GM21390 (cell line): ENCODE results near the gene PASK.

Source experiments
- ATAC-seq: cut with Tn5 transposase; IDR thresholded peaks from one replicate; pipeline ENCODE4 v1.9.1; 2021; ENCODE audit not compliant: unreplicated experiment

The PASK gene

DNA sequence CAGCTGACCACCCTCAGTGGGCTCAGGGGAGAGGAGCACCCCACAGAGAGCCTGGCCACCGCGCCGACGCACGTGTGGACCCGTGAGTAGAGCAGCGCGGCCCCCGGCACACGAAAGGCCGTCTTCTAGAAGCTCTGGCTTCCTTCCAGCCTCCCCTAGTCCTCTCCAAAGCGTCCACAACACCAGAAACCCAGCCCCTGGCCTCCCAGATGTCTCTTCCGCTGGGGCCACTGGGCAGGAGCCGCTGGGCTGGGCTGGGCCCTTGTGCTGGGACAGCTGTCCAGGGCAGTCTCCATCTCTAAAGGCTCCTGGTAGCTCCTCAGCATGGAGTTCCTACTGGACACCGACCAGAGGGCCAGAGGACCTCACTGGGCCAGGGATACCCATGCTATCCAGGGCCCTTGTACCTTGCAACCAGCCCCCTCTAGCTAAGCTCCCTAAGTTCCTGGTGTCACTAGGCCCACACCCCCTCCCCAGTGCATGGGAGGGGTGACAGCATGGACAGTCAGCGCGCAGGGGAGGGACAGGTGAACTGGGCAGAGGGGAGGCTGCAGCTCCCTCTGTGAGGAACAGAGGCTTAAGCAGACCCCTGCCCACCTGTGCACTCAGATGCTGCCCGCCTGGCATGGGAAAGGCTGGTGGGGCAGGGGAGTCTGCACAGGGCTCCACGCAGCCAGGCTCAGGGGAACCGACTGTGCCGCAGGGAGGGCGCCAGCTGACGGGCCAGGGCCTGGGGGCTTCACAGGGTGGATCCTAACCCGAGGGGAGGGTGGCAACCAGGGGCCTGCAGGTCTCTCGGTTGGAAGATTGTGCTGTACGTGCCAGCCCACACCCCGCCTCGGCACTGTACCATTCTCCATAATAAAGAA lies 80.1 kb downstream of the PASK start:
- no peak for ATAC-seq

- ATAC-seq: no peak
Measured at GRCh38 chr2:241068136-241068941, 80.9 kb downstream of the PASK start.

- no peak for ATAC-seq
Measured at GRCh38 chr2:241067501-241068135, 81.7 kb downstream of the PASK start.

- no peak for ATAC-seq
Measured at GRCh38 chr2:241066893-241067341, 82.4 kb downstream of the PASK start.

DNA sequence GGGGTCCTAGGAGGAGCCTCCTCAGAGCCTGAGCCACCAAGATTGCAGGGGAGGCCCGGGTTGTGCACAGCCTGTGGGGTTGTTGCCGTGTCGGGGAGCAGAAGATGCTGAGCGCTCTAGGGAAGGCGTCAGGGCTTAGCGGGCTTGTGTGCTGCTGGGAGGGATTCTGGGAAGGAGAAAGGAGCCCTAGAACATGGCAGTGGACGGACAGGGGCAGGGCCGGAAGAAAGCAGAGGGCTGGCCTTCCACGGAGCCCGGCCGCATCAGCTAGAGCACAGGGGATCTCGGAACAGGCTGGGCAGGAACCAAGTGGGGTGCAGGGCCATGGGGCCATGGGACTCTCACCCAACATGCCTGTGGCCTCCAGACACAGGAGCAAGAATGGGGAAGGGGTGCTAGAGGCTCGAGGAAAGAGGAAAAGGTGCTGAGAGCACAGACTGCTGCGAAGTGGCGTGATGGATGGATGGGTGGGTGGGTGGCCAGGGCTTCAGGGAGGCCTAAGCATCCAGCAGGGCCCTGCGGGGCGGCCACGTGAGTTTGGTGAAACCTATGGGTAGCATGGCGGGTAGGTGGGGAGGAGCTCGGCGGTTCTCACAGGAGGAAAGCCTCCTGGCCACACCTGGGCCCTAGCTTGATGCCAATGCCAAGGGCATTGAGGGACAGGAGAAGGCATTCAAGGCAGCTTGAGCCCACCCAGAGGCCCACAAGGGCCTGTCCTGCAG lies 82.9 kb downstream of the PASK start:
- ATAC-seq: no peak

DNA sequence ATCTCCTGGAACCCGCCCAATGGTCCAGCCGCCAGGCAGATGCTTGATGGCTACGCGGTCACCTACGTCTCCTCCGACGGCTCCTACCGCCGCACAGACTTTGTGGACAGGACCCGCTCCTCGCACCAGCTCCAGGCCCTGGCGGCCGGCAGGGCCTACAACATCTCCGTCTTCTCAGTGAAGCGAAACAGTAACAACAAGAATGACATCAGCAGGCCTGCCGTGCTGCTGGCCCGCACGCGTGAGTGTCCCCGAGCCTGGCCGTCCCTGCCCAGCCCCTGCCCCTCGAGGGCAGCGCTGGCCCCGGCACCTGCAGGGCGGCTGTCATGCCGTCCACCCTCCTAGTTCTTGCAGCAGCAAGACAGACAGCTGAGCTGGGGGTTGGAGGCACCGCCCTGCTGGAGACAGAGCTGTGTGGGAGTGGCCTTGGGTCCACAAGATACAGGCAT lies 83.9 kb downstream of the PASK start:
- no peak for ATAC-seq

DNA sequence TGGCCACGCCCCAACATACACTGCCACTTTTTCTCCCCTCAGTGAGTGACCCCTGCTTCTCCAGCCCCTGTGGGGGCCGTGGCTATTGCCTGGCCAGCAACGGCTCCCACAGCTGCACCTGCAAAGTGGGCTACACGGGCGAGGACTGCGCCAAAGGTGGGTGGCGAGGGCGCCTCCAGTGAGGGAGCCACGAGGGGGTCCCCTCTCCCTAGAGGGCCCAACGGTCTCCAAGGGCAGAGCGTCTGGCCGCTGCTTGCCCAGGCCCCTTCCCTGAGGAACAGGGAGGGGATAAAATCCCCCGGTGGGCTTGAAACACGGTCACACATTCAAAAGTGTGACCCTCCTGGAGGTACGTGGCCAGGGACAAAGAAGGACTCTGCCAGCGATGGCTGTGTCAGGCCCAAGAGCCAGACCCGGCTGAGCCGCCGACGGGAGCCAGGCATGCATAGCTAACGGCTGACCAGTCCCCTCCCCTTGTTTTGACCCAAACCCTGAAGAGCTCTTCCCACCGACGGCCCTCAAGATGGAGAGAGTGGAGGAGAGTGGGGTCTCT lies 84.4 kb downstream of the PASK start:
- ATAC-seq: no peak

DNA sequence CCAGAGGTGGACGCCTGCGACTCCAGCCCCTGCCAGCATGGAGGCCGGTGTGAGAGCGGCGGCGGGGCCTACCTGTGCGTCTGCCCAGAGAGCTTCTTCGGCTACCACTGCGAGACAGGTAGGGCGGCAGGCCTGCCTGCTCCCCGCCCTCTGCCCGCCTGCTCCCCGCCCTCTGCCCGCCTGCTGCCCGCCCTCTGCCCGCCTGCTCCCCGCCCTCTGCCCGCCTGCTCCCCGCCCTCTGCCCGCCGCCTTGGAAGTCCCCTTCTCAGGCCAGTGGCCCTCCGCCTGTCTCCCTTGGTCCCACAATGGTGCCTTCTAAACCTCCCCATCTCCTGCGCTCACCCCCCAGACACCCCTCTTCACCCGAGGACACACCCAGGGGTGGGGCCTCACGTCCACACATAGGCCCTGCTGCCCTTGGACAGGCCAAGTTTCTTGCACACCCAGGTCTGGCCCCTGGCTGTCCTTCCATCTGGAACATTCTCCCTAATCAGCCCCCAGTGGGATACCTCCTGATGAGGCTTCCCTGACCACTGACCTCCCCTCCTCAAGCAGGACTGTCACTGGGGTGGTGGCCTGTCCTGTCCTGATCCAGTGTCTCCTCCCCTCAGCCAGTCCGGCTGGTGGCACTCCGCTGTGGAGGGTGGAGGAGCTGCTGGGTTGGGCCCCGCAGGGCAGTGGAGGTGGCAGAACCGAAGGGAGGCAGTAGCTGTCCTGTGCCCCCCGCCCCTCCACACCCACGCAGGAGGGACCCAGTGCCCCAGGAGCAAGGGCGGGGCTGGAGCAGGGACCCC lies 85.1 kb downstream of the PASK start:
- no peak for ATAC-seq

GRCh38 chr2:241063587-241063986 lies 85.7 kb downstream of the PASK start:
- ATAC-seq: no peak

DNA sequence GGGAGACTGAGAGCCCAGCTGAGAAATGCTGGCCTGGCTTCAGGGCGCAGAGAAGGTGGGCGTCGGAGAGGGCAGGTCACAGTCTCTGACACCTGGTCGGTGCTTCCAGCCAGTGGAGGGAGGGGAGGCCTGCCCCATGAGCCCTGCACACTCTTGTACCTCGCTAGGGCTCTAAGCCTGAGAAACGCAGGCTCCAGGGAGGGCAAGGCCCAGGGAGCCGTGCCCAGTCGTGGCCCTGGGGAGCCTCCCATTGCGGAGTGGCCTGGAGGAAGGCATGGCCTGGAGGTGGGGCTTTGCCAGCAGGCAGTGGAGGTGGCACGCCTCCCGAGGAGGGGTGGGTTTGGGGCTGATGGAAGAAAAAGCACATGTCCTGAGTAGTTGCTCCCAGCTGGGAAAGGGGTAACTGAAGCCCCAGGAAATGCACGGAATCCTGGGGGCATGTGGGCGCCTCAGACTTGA lies 86.2 kb downstream of the PASK start:
- ATAC-seq: no peak

- ATAC-seq: no peak
Measured at GRCh38 chr2:241062389-241063092, 86.7 kb downstream of the PASK start.

DNA sequence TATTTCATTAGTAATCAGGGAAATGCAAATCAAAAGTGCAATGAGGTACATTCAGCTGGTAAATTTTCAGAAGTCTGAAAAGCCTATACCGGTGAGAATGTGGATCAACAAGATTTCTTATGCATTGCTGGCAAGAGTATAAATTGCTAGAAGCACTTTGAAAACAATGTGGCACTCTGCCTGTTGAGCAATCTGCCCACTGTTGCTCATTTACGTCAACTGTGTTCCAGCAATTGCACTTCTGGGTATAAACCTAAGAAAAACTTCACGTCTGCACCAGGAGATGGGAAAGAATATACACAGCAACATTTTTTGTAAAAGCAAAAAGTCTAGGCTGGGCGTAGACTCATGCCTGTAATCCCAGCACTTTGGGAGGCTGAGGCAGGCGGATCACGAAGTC lies 88.0 kb downstream of the PASK start:
- no peak for ATAC-seq
